HG03378 (cell line): ENCODE measurements around the gene RAMP3.

Experiments
- ATAC-seq: cut with Tn5 transposase; IDR thresholded peaks from one replicate; pipeline ENCODE4 v1.9.1; 2021; ENCODE audit warnings: mild to moderate bottlenecking, moderate library complexity; ENCODE audit not compliant: unreplicated experiment

RAMP3 gene

GRCh38 chr7:45219801-45220435 is 62.3 kb downstream of the RAMP3 start:
- ATAC-seq: no peak

- ATAC-seq: no peak
Measured at GRCh38 chr7:45220846-45221618, 63.4 kb downstream of the RAMP3 start.

GRCh38 chr7:45221896-45222604 is 64.5 kb downstream of the RAMP3 start:
- no peak for ATAC-seq

- no peak for ATAC-seq
Measured at GRCh38 chr7:45223078-45223477, 65.5 kb downstream of the RAMP3 start.

- no peak for ATAC-seq
Measured at GRCh38 chr7:45223728-45224630, 66.4 kb downstream of the RAMP3 start.

- ATAC-seq: no peak
Measured at GRCh38 chr7:45224832-45225231, 67.2 kb downstream of the RAMP3 start.

GRCh38 chr7:45225311-45225947 is 67.8 kb downstream of the RAMP3 start:
- no peak for ATAC-seq

GRCh38 chr7:45225948-45226335 is 68.4 kb downstream of the RAMP3 start:
- ATAC-seq: no peak

GRCh38 chr7:45229156-45229920 is 71.7 kb downstream of the RAMP3 start:
- no peak for ATAC-seq

- no peak for ATAC-seq
Measured at GRCh38 chr7:45230083-45230482, 72.5 kb downstream of the RAMP3 start.

GRCh38 chr7:45230611-45231165 is 73.1 kb downstream of the RAMP3 start:
- ATAC-seq: no peak

GRCh38 chr7:45233249-45233775 is 75.7 kb downstream of the RAMP3 start:
- no peak for ATAC-seq
